ENCODE data around the gene ZNF396.

ZNF396 gene

DNA sequence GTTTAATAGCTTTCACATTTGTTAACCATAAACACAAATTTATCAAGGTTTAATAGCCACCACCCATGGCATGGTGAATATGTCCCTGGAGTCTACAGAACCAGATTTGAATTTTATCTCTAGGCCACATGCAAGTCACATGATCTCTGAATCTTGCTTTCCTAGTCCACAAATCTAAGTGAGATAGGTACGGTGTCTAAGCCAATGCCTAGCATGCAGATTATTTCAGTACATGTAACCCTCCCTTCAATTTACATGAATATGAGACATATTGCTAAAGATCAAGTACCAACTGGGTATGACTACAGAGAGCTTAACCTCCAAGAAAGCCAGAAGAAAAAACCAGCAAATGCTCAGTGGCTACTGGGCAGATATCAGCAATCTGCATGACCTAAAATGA, 42.9 kb downstream of the ZNF396 start:
- DNase-seq, result no peak

DNA sequence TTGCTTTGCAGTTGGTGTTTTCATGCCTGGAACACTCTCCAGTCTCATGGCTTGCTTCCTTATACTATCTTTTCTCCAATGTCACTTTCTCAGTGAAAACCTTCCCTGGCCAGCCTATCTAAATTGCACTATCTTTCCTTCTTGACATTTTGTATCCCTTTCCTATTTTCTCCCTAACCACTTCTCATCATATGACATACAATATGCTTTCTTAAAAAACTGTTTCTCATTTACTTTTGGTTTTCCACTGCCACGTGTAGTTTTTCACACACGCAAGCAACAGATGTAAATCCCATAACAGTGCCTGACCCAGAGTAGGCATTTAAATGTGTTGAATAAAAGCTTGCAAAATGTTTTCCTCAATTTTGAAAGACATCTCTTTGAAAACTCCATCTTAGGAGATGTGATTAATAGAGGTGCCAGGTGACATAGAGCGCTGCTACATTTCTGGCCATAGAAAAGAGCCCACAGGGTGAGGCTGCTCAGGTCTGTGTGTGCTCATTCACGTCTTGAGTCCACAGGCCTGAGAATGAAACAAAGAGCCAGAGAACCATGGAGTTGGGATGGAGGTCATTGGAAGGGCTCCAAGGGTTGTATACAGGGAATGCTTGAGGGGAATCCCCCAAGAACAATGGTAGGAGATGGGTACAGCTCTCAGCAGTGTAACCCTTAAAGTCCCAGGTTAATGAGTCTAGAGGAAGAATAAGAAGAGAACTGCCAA, 45.6 kb downstream of the ZNF396 start:
- DNase-seq, result no peak

DNA sequence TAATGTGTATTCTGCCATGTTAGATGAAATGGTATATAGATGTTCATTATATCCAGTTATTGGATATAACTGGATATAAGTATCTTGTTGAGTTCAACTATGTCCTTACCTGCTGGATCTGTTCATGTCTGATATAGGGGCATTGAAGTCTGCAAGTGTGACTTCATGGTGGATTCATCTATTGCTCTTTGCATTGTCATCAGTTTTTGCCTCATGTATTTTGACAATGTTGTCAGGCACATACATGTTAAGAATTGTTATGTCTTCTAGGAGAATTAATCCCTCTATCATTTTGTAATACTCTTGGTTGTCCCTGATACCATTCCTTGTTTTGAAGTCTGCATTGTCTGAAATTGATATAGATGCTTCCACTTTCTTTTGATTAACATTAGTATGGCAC, 48.3 kb downstream of the ZNF396 start:
- DNase-seq, result no peak

DNA sequence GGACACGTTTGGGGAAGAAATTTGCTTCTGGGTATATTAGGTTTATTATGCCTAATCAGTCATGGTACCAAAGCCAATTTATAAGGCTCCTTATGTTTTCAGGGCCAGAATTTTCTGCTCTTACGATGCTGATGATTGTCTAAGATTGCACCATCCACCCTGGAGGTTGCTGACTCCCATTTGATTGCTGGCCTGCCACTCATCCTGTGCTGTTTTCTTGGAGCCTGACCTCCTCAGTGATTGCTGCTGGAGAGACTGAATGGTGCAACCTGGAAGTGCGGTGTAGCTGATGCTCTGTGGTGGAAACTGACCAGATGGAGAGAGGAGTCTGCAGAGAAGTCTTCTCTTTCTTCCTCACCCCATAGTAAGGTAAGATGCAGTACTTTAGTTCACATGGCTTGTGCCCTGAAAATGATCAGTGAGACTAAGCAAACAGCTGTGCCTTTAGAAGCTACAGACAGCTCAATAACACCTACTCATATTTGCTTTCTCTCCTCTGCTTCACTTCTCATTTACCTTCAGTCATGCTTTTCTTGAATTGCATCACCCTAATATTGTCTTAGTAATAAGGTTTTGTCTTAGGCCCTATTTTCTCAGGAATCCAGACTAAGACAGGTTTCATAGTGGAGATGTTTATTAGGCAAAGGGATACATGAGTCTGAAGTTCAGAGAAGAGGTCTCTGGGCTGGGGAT, 50.3 kb downstream of the ZNF396 start:
- no peak for DNase-seq

DNA sequence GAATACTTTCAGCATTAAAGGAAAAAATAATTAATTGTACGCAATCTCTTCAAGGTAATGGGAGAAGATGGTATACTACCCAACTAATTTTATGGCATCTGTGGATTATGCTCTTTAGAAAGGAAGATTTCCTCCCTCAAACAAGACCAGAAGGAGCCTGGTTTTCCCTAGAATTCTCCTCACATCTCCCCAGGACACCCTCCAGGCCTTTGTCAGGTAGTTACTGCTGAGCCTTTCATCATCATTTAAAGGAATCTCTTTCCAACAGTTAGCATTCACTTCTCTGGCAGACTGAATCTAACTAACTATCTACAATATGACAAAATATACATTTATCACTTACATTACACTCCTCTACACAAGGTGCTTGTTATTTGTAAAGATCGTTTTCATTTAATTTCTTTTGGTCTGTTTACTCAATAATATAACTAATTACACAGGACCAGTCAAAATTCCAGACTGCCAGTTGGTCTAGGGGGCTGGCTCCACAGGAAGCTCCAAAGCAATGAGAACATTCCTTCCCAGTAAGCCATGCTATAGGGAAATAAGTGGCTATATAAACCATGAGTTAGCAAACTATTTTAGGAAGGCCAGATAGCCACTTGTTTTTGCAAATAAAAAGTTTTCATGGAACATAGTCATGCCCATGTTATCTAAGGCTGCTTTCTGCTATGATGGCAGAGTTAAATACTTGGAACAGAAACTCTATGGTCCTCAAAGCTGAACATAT, 52.0 kb downstream of the ZNF396 start:
- DNase-seq, result no peak

DNA sequence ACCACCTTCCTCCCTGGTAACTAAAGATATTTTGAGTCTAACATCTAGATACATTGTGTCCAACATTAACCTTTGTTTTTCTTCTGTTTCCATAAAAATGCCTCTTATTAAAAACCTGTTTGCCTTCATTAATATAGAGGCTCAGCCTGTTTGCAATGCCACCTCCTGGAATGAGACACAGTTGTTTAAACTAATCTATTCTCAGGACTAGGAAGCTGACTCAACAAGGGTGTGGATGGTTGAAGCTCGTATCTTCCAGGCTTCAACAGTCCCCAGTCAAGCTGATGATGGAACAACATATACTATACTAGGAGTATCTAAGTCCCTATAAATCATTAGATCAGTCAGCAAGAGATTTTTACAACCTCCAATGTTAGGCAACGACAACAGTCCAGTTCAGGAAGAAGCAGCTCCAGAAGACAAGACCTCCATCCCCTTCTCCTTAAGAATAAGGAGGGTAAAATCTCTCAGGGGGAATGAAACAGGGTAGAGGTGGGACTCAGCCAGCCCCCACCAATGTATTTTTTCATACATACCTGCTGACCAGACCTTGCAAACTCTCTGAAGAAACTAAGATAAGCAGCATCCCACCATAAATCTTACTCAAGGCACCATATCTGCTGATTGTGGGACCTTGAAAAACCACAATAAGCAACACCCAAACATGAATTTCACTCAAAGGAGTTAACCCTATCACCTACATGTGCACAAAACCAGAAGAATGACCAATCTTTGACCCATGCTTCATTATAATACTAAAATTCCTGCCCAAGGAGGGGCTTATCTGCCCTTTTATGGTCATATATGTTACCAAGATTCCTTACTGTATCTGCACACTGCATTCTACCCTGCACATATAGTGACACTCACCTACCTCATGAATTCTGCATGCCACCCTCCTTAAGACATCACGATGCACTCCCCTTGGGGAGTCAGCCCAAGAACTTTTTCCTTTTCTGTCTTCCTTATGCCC, 54.4 kb downstream of the ZNF396 start:
- no peak for DNase-seq
